GM18909 (cell line): ENCODE data around the gene TMEM40.
"Not testable (repeated sequence)": the region's sequence is repeated elsewhere in the genome, so short reads cannot be mapped to it uniquely, and the experiment has no call there.

ENCODE experiments used
- ATAC-seq: cut with Tn5 transposase; IDR thresholded peaks from one replicate; pipeline ENCODE4 v1.9.1; 2021; ENCODE audit warnings: mild to moderate bottlenecking; ENCODE audit not compliant: unreplicated experiment, poor library complexity

The TMEM40 gene

DNA sequence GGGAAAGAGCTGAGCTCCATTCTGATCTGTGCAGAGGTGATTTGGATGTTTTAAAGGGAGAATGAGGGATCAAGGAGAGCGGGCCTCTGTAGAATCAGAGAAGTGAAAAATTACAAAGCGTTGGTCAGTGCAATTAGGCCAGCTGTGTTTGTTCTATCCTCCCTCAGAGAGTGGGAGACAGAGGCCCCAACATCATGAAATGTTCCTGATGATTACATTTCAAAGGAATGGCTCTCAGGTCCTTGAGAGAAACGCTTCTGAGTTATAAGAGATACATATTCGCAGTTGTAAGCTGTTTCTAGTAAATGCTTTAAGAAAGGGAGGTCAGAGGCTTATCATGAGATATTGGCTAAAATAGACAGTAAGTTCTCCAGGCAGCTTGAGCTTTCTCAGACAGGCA, 21.7 kb upstream of the TMEM40 start:
- no peak for ATAC-seq

DNA sequence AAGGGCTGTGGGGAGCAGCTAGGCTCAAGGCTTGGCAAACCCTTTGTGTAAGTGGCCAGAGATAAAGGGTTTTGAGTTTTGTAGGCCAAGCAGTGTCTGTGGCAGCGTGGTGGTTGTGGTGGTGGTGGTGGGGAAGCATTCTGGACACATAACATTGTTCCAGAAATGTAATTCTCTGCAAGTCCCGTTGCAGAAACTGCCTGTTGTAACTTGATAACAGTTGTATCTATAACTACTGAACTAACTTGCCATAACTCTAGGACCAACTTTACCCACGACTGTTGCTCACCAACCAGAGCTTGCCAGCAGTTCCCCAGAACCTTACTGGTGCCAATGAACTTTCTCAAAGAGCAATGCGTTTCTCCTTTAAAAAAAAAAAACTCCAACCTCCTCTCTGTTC, 18.1 kb upstream of the TMEM40 start:
- ATAC-seq: no peak

DNA sequence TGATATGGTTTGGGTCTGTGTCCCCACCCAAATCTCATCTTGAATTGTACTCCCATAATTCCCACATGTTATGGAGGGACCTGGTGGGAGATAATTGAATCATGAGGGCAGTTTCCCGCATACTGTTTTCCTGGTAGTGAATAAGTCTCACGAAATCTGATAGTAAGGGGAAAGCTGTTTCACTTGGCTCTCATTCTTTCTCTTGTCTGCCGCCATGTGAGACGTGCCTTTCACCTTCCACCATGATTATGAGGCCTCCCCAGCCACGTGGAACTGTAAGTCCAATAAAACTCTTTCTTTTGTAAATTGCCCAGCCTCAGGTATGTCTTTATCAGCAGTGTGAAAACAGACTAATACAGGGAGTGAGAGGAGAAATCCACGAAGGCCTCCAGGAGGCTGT, 16.9 kb upstream of the TMEM40 start:
- not testable (repeated sequence) for ATAC-seq

DNA sequence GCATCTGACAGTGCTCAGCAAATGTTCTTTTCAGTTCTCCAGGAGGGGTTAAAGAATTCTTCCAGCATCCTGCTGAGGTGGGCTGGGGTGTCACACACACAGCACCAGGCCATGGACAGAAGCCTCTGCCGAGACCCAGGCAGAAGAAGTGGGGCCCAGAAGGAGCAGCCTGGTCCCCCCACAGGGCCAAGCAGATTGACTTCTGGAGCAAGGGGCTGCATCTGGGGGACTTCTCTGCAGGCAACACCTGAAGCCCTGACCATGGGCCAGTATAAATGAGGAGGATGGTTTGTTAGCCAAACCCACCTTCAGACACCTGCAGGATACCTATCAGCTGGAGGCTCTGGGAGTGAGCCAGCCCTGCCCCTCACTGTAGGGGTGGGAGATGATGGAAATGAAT, 16.2 kb upstream of the TMEM40 start:
- no peak for ATAC-seq

DNA sequence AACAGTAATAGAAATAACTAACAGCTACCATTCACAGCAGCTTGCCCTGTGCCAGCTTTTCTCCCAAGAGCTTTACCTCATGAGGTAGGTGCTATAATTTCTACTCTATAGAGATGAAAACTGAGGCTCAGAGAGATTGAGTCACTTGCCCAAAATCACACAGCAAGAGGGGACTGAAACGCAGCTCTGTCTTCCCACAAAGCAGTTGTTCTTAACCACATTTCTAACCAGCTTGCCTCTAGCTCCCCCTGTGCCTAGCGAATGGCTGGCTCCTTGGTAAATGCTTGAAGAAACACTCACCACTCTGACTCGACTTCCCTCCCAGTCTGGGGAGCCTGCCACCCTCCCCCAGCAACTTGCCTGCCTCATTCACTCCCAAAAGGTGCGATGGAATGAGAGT, 15.6 kb upstream of the TMEM40 start:
- ATAC-seq: no peak

DNA sequence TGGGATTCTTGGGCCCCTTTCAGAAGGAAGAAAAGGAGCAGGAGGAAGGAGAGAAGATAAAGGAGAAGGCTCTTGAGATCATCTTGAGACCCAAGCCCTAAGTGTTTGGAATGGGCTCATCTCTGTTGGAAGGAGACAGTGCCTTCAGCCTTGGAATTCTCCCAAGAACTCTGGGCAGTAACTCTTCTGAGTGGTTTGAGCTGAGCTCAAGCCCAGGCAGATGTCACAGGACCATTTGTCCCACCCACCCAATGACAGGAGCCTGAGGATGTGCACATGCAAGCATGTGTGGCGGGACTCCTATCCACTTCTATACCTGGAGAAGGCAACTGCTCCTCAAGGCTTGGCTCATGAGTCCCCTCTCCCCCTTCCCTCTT, 14.6 kb upstream of the TMEM40 start:
- no peak for ATAC-seq

DNA sequence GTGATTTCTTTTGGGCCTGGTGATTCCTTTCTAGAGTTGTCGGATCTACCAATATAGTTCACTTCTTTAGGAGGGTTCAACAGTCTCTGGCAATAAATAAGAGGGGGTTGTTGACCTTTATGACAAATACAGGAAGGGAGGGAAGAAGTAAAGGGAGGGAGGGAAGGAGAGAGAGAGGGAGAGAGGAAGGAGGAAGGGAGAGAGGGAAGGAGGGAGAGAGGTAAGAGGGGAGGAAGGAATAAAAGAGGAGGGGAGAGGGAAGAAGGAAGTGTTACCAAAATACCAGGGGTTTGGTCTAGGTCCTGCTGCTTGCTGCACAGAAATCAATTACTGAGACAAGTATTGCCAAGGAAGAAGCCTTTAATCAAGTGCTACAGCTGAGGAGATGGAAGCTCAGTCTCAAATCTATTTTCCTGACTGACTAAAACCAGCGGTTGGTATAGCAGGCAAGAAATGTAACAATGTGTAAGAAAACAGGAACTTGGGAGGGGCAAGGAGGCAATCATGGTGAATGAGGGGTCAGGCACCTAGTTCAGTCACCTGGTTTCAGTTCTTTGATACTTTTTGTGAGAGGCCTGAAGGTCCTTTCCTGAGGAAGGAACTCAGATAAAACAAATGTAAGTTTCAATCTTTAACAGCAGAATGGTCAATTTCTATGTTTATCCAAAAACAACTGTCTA, 14.1 kb upstream of the TMEM40 start:
- ATAC-seq: no peak

DNA sequence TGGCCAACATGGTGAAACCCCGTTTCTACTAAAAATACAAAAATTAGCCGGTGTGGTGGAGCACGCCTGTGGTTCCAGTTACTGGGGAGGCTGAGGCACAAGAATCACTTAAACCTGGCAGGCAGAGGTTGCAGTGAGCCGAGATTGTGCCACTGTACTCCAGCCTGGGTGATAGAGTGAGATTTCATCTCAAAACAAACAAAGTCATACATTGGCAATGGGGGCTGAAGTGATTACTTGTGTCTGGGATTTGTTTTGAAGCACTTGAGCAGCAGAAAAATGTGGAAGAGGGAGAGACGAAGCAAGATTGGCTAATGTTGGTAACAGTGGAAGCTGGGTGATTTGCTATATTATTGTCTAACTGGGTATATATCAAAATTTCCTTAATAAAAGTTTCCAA, 13.4 kb upstream of the TMEM40 start:
- ATAC-seq: no peak

DNA sequence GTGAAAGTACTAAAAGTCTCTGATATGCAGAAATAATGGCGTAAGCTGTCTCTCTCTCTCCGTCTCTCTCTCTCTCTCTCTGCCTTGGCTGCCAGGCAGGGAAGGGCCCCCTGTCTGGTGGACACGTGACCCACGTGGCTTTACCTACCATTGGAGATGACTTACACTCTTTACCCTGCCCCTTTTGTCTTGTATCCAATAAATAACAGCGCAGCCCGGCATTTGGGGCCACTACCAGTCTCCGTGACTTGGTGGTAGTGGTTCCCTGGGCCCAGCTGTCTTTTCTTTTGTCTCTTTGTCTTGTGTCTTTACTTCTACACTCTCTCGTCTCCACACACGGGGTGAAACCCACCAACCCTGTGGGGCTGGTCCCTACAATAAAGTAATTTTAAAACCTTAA, 12.2 kb upstream of the TMEM40 start:
- no peak for ATAC-seq

DNA sequence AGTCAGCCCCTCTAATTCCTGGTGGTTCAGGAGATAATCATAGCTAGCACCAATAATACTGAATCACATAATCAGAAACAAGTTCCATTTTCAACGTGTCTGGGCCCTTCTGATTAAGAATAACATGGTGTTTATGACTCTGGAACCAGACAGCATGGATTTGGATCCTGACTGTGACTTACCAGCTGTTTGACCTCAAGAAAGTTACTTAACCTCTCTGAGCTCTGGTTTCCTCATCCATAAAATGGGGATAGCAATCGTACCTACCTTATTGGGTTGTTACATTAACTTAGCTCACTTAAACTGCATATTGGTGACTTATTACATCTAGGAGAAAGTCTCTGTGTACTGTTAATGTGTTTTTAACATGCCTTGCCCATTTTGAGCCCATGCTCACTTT, 10.7 kb upstream of the TMEM40 start:
- no peak for ATAC-seq

DNA sequence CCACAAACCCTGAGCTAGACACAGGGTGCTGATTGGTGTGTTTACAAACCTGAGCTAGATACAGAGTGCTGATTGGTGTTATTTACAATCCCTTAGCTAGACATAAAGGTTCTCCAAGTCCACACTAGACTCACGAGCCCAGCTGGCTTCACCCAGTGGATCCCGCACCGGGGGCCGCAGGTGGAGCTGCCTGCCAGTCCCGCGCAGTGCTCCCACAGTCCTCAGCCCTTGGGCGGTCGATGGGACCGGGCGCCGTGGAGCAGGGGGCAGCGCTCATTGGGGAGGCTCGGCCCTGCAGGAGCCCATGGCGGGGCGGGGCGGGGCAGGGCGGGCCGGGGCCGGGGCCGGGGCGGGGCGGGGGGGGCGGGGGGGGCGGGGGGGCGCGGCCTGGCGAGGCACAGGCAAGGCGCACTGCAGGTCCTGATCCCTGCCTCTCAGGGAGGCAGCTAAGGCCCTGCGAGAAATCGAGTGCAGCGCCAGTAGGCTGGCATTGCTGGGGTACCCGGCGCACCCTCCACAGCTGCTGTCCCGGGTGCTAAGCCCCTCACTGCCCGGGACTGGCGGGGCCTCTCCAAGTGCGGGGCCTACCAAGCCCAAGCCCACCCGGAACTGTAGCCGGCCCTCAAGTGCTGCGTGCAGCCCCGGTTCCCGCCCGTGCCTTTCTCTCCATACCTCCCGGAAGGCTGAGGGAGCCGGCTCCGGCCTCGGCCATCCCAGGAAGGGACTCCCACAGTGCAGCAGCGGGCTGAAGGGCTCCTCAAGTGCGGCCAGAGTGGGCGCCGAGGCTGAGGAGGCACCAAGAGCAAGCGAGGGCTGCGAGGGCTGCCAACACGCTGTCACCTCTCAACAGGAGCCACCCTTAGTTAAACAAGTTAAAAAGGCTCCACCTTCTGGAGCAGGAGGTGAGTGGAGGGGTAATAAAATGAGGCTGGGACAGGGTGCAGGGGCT, 9.8 kb upstream of the TMEM40 start:
- no peak for ATAC-seq

DNA sequence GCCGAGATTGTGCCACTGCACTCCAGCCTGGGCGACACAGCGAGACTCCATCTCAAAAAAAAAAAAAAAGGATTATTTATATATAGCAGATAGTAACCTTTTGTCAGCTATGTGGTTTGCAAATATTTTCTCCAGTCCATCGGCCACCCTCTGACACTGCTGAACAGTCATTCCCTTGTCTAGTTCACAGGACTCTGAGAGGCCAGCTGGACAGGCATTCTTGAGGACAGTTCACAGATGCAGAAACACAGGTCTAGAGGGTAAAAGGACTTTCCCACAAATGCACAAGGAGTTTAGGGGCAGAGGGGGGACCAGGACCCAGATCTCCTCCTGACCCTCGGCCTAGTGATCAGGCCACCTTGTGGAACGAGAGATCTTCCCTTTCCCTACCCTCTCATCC, 7.5 kb upstream of the TMEM40 start:
- ATAC-seq: no peak

DNA sequence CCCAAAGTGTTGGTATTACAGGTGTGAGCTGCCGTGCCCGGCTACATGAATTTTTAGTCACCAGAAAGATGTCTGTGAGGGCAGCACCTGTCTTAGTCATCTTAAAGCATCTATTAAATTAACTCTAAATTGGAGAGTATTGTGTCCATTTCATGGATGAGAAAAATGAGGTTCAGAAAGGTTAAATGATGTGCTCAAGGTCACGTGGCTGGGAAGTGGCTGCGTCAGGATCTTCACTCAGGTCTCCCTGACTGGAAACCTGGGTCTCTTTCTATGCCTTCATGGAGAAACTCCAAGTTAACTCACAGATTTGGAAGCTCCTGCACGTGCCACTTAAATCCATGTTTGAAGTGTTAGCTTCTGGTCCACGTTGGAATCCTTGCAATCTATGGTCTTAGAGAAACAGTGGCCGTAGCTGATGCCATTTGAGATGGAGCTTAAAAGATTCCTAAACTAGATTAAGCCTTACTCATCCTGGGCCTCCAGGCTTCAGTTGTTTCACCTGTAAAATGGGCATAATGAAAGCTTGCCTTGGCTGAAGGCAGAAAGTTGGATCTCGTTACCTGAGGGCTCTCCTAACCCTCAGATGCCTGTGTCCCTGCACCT, 5.2 kb upstream of the TMEM40 start:
- no peak for ATAC-seq

DNA sequence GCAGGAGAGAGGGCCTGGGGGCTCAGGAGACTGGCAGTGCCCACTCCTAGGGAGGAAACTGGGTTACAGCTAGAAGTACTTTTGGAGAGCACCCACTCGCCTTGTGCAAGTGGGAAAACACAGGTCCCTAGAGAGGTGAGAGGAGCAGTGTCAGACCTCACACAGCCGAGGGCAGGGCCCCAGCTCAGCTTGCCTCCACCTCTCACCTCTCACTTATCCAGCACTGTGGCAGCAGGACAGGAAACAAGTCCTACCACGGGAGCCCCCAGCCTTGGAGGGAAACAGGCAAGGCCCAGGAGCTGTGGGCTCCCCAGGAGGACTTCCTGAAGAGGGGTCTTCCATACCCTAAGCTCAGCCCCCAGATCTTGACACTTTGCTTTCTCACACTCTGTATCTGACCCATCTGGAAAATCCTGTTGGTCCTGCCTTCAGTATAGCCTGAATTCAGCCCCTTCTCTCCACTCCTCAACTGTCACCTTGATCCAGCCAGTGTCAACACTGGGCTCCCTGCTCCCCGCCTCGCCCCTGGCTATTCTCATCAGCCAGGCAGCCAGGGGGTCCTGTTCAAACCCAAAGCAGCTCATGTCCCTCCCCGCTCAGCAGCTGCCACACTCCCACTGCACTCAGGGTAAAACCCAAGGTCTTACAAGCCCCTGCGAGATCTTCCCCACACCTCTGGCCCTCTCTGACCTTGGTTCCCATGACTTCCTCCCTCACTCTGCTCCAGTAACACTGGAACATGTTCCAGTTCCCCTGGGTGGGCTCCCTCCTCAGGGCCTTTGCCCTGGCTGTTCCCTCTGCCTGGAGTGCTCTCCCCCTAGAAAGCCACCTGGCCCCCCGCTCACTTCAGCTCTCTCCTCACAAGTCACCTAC, 870 bp upstream of the TMEM40 start:
- no peak for ATAC-seq

DNA sequence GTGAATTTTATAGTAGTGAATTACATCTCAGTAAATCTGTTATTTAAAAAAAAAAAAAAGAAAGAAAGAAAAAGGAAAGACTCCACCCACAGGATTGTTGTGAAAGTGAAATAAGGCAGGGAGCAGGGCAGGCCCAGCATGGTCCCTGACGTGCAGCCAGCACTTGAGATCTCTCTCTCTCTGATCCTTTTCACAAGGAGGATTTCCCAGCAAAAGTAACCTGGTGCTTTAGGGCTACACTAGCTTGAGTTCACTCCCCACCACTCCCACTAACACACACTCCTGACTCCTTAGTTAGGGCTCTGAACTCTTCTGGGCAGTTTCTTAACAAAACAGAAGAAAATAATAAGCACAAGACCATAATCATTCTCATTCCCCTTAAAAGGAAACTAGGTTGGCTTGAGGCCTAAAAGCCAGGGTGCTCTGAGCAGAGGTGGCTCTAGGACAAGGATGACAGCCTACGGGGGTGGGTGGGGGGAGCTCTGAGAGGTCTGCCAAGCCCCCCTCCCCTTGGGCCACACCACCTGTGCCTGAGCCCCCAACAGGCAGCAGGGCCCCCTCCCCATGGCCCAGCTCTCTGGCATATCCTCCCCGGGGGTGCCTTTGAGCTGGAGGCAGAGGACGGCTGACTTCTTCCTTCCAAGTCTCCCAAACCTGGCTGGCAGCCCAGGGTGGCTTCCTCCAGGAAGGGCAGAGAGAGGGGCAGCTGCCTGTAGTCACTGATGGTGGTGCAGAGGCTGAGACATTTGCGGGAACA, 856 bp downstream of the TMEM40 start:
- no peak for ATAC-seq

DNA sequence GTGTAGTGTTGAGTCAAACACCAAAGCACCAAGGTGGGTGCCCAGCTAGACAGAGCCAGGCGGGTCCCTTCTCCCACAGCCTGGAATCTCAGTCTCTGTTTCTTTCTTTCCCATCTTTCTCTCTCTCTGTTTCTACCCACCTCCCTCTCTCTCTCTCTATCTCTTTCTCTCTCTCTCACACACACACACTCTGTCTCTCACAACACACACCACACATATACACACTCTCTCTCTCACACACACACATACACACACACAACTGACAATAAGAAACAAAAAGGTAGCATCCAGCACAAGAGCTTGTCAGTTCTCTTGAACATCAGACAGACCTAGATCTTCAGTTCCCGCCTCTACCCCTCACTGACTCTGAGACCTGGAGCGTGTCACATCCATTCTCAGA, 2.4 kb downstream of the TMEM40 start:
- ATAC-seq: no peak

DNA sequence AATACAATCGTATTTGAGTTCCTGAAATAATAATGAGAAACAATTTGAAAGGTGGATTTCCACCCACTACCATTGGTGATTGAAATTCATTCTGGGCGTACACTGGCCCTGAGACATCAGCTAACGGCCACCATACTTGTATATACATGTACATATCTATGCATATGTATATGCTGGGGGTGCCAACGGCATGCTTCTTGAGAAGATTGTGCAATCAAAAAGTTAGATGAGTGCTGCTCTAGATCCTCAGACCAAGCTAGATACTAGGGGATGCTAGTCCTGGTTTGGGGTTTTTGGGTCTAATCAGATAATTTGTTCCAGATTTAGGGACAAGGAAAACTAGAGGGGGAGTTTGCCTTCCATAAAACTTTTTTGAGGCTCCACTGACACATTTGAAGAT, 2.9 kb downstream of the TMEM40 start:
- no peak for ATAC-seq

DNA sequence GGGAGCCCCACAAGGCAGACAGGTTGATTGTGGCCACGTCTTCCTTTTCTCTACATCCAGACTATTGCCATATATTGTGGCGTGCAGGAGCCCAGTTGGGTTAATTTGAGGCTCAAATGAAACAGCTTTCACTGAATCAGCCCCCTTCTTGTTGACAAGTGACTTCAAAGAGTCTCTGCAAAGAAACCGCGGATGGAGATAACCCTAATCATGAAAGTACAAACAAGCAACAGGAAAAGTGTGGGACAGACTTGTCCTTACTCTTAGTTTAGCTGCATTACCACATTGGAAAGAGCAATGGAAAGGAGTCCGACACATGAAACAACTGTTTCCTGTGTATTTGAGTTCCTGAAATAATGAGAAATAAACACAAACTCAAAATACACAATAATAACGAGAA, 3.3 kb downstream of the TMEM40 start:
- no peak for ATAC-seq

DNA sequence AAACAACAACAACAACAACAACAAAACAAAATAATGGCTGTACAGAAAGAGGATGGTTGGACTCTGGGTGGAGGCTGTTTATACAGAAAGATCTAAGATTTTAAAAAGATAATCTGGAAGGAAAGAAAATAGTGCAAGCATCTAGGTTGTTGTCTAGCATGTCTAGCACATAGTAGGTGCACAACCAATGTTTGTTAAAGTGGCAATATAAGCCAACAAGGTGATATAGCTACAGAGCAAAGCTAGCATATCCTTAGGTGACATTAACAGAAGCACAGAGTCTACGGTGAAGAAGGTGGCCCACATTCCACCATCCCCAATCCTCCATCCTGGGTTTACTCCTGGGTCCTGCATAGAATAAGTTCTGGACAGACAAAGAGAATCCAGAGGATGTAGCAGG, 4.7 kb downstream of the TMEM40 start:
- no peak for ATAC-seq
